Nephron (organoid): Measurements from ENCODE around the gene CDK5.

Source experiments
- H3K27ac Mint-ChIP-seq, 3 experiments: 2 replicates each; pipeline ENCODE4 v1.8.0; 2020; ENCODE audit warnings: mixed read lengths in 3 of 3, mild to moderate bottlenecking in 2 of 3, moderate library complexity in 1 of 3
- H3K27me3 Mint-ChIP-seq: 2 replicates; pipeline ENCODE4 v1.8.0; 2021; ENCODE audit warnings: low read depth, mild to moderate bottlenecking, moderate library complexity, mixed read lengths
- H3K36me3 Mint-ChIP-seq: 2 replicates; pipeline ENCODE4 v1.8.0; 2020; ENCODE audit warnings: low read depth, mixed read lengths
- H3K4me1 Mint-ChIP-seq: 2 replicates; pipeline ENCODE4 v1.8.0; 2020; ENCODE audit warnings: mixed read lengths
- H3K4me3 Mint-ChIP-seq, 3 experiments: 2 replicates each; pipeline ENCODE4 v1.8.0; 2020; ENCODE audit warnings: mild to moderate bottlenecking in 3 of 3, mixed read lengths in 3 of 3, moderate library complexity in 2 of 3
- H3K9me3 Mint-ChIP-seq: 2 replicates; pipeline ENCODE4 v1.8.0; 2020; ENCODE audit warnings: mixed read lengths
- TF ChIP-seq, protein P1 (sequence below), 3 experiments: fragments of 200-600 bp; sonication (generic); IDR thresholded peaks; one replicate each; pipeline ENCODE4 v1.5.0; 2021; ENCODE audit warnings: antibody characterized with exemption in 3 of 3; ENCODE audit not compliant: unreplicated experiment in 3 of 3

Gene CDK5

GRCh38 chr7:151061213-151062110 is 3.8 kb upstream of the CDK5 start:
- H3K4me3 Mint-ChIP-seq = peak overlapping the region; percentile 92 to 95 (median 94)
- peak overlapping the region; percentile 76 to 87 (median 82) for H3K27ac Mint-ChIP-seq
- no peaks in the 10 kb centered on the region for H3K9me3 Mint-ChIP-seq
- peaks cover 10% of the 10 kb centered on the region for H3K36me3 Mint-ChIP-seq
- peaks cover 11% of the 10 kb centered on the region for H3K27me3 Mint-ChIP-seq
- H3K4me1 Mint-ChIP-seq = peaks cover 41% of the 10 kb centered on the region
- TF ChIP-seq, protein P1, sequence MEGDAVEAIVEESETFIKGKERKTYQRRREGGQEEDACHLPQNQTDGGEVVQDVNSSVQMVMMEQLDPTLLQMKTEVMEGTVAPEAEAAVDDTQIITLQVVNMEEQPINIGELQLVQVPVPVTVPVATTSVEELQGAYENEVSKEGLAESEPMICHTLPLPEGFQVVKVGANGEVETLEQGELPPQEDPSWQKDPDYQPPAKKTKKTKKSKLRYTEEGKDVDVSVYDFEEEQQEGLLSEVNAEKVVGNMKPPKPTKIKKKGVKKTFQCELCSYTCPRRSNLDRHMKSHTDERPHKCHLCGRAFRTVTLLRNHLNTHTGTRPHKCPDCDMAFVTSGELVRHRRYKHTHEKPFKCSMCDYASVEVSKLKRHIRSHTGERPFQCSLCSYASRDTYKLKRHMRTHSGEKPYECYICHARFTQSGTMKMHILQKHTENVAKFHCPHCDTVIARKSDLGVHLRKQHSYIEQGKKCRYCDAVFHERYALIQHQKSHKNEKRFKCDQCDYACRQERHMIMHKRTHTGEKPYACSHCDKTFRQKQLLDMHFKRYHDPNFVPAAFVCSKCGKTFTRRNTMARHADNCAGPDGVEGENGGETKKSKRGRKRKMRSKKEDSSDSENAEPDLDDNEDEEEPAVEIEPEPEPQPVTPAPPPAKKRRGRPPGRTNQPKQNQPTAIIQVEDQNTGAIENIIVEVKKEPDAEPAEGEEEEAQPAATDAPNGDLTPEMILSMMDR (IDR thresholded peaks at IDR 0.05; ENCODE audit: unreplicated experiment in 3 of 3) = no peak

GRCh38 chr7:151060416-151061212 is 2.9 kb upstream of the CDK5 start:
- peaks cover 45% of the 10 kb centered on the region for H3K4me1 Mint-ChIP-seq
- H3K27me3 Mint-ChIP-seq = peaks cover 12% of the 10 kb centered on the region
- H3K27ac Mint-ChIP-seq = peak overlapping the region; percentile 72 to 82 (median 76)
- peaks cover 10% of the 10 kb centered on the region for H3K36me3 Mint-ChIP-seq
- no peaks in the 10 kb centered on the region for H3K9me3 Mint-ChIP-seq
- H3K4me3 Mint-ChIP-seq = peak overlapping the region; percentile 92 to 95 (median 94)
- TF ChIP-seq, protein P1 (IDR thresholded peaks at IDR 0.05; ENCODE audit: unreplicated experiment in 3 of 3) = no peak

DNA sequence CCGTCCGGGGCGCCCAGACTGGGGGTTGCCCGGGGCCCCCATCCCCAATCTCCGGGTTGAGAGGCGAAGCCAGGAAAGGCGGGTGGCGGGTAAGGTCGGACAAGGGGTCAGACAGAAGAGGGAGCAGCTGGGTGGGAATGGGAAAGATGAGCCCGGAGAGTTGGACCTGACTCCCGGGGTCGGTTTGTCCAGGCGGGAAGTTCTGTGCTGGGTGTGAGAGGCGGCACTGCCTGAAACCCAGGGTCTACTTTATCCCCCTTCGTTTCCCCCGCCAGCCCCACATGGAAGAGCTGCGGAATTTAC is 2.4 kb upstream of the CDK5 start:
- Mint-ChIP-seq H3K4me1 (peaks cover 45% of the 10 kb centered on the region), H3K27me3 (peaks cover 12% of the 10 kb centered on the region), H3K4me3 (peak overlapping the region; percentile 92 to 95 (median 94)), H3K27ac (peak overlapping the region; percentile 37 to 66 (median 53)), H3K36me3 (peaks cover 4% of the 10 kb centered on the region), H3K9me3 (no peaks in the 10 kb centered on the region)
- TF ChIP-seq, protein P1 (IDR thresholded peaks at IDR 0.05; ENCODE audit: unreplicated experiment in 3 of 3) = no peak

- Mint-ChIP-seq H3K27ac (peak within 1 kb of the TSS; percentile 97 to 99 (median 99)), H3K9me3 (no peaks in the 10 kb centered on the region), H3K4me1 (peaks cover 45% of the 10 kb centered on the region), H3K4me3 (peak within 1 kb of the TSS; percentile 94 to 95 (median 94)), H3K36me3 (peaks cover 6% of the 10 kb centered on the region), H3K27me3 (peaks cover 14% of the 10 kb centered on the region)
- TF ChIP-seq, protein P1 (IDR thresholded peaks at IDR 0.05; ENCODE audit: unreplicated experiment in 3 of 3) = peak; percentile 48 to 63 (median 54)
These were observed 1.8 kb upstream of the CDK5 start, which contains the start of gene SLC4A2 for GRCh38 chr7:151059367-151060112. TSS of gene SLC4A2 (plus strand) at chr7:151059589. CDS start at chr7:151061988, 2,399 bp downstream.

DNA sequence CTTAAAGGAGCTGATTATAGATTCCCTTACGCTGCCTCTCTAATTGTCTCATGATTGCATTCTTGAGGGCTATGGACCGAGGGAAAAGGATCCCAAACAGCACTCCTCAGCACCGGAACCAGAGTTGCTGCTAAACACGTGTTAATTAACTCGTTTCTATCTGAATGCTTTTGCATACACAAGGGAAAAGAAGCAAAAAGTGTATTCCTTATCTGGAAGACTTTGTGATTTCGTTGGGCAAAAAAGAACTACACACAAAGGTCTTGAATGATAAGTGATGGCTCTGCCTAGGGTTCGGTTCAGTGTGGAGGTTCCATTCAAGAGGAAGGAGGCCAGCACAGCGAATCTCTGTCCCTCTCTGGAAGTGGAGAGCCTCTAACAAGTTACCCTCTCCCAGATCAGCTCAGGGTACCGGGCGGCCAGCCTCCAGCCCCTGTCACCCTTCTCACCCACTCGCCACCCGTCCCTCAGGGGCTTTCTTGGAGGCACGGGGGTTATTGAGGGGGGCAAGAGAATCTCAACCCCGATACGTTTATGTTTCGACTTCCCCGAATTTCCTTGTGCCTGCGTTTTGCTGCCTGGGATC is 1.2 kb upstream of the CDK5 start:
- peaks cover 45% of the 10 kb centered on the region for H3K4me1 Mint-ChIP-seq
- peaks cover 7% of the 10 kb centered on the region for H3K36me3 Mint-ChIP-seq
- TF ChIP-seq, protein P1 (IDR thresholded peaks at IDR 0.05; ENCODE audit: unreplicated experiment in 3 of 3) = no peak
- peaks cover 15% of the 10 kb centered on the region for H3K27me3 Mint-ChIP-seq
- H3K4me3 Mint-ChIP-seq = peak overlapping the region; percentile 94 to 95 (median 94)
- H3K9me3 Mint-ChIP-seq = no peaks in the 10 kb centered on the region
- peak overlapping the region; percentile 97 to 99 (median 99) for H3K27ac Mint-ChIP-seq
